Left cardiac atrium (tissue), 4 donors: ENCODE results near the gene YES1. TPM values are rescaled to one million over a fixed set of nuclear protein-coding genes. Genes with fewer than 3 reads are reported as not detected.
"Not testable (repeated sequence)": the region's sequence is repeated elsewhere in the genome, so short reads cannot be mapped to it uniquely, and the experiment has no call there.

Source experiments
- ATAC-seq, 2 donors: fragments of 200-7000 bp; cut with Tn5 transposase; one replicate each; pipeline ENCODE4 v1.9.1; 2020; ENCODE audit warnings: mild to moderate bottlenecking in 2 of 2, moderate library complexity in 2 of 2
- DNase-seq: peaks from one replicate; pipeline ENCODE4 v3.0.0-alpha.2; 2020
- intact Hi-C, 2 donors: fragments of 100-400 bp; cut with DNase I; formaldehyde crosslinking; loops; one replicate each; pipeline versions ENCODE4 v1.14.1 to v1.15.1; 2022 to 2023
- total RNA-seq, 2 donors: library from RNA; stranded (reverse); fragmentation: NEBNext Ultra II Directional; extraction: Animal tissue kit (Norgen Biotek cat#: 25700); gene quantifications; one replicate each; pipeline ENCODE4 v1.2.1, GENCODE V29; 2021
- donor health status: DM: no; HTN: yes; CAD: no.
- donor health status: DM: no; HTN: yes; CAD: no; lungs with severe emphysema.
- donor health status: DM: yes; HTN: yes; CAD: no.
- donor health status: Dilated cardiomyopathy.

YES1 gene
- total RNA-seq, 2 donors from 2014 or later: 22.8 to 32.6 TPM

DNA sequence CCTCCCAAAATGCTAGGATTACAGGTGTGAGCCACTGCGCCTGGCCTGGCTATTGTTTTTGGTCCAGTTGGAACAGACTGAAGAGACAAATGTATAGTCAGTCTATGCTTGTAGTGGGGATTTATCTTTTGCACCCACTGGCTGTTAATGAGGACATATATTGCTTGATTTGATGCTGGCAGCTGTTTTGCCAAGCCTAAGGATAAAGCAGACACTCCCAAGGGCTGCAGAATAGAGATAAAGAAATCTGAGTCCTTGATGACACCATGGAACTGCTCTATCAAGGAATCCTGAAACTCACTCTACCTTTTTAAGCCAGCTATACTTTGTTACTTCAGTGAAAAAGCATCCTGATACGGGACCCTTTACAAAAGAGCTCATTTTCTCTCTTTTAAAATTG lies 56.5 kb downstream of the YES1 start:
- no peak for ATAC-seq
- intact Hi-C loops: no loop called here
- no peak for DNase-seq

DNA sequence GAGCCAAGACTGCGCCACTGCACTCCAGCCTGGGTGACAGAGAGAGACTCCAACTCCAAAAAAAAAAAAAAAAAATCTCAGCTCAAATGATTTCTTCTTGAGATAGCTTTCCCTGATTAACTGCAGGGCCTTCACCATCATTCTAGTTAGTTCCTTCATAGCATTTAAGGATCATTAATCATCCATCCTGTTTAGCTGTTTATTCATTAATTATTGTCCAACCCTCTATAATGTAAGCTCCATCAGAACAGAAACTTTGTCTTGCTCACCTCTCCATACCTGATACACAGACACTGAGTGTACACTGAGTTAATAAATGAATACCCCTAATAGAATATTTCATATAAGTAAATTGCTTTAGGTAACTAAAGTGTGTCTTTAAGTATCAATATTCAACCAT lies 57.4 kb downstream of the YES1 start:
- intact Hi-C loops: no loop called here
- ATAC-seq (no peak), DNase-seq (no peak)

DNA sequence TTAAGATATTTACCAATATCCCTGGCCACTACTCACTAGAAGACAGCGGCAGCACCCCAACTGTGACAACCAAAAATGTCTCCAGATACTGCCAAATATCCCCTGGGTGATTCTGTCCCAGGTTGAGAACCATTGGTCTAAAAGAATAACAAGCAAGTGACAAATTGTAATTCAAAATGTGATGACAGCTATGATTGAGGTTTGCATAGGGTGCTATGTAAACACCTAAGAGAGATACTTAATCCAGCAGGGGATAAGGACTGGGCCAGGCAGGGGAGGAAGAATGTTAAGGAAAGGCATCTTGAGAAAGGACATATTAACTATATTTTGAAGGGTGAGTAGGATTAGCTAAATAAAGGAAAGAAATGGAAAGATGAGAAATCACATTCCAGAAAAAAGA lies 61.6 kb downstream of the YES1 start:
- no peak for ATAC-seq
- intact Hi-C loops: no loop called here
- no peak for DNase-seq

DNA sequence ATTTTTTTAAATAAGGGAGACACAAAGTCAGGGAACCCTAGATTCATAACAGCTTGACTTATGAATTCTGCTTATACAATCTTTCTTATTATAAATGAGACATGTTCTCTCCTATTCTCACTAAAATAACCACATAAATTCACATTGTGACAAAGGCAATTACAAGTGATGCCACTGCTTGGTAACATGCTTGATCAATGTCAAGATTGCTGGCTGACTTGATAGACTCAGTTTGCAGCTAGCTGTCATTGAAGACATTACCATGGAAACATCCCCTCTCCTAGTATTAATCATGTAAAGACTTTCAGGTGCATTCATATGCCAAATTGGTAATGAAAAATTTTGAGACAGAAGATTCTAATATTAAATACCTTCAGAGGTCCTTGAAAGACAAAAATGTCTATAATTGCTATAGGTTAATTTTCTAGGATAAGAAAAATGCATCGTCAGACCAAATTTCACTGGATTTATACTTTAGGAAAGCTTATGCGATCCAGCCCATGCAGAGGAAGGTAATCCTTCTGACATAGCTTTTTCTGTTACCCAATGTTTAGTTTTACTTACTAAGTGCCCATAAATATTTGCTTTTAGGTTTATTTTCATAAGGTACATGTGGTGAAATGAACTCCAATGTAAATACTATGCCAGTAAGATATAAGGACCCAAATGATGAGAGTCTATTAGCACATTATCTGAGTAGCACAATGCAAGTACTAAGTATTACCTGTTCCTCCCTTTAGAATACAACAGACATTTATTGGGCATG lies 67.0 kb downstream of the YES1 start:
- DNase-seq: no peak
- intact Hi-C loops: loop anchor here in 1 of 2 donors (2.0 kb wide), 1 partner anchor 34 kb away; no protein-coding TSS in a partner anchor
- no peak for ATAC-seq

DNA sequence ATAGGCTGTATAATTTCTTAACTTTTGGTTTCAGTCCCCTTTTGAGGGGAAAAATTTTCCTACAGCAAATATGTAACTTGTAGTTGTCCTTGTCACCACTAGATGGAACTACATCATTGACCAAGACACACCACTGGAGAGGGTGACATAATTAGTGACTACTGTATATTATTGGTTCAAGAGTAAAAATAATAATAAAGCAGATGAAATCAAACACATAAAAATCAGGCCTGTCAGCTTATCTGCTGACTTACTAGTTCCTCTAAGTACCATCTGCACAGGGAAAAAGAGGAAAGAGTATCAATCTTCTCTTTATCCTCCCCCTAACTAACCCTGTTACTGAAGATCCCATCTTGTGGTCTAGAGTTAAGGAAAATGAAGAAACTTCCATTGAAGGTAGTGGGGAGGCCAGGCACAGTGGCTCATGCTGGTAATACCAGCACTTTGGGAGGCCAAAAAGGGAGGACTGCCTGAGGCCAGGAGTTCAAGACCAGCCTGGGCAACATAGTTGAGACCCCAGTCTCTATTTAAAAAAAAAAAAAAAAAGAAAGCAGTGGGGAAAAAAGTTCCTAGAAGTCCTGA lies 70.0 kb downstream of the YES1 start:
- intact Hi-C loops: loop anchor here in 1 of 2 donors (1.0 kb wide), 1 partner anchor 89 kb away; no protein-coding TSS in a partner anchor
- ATAC-seq: peak; percentile 65 to 75
- no peak for DNase-seq

DNA sequence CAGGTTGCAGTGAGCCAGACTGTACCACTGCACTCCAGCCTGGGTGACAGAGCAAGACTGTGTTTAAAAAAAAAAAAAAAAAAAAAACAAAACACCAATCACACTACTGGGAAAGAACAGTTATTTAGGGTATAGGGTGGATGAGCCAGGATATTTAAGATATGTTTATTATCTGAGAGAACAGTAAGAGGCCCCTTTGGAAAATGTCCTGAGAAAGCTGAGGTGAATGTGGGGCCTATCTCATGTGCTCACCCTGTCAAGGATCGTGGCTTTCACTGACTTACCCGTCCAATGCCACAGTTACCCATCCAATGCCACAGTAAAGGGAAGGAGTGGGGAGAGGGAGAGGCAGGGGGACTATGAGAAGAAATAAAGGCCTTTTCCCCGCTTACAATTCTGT lies 79.7 kb downstream of the YES1 start:
- intact Hi-C loops: loop anchor here in 1 of 2 donors (10.0 kb wide), 1 partner anchor 108 kb away; no protein-coding TSS in a partner anchor
- ATAC-seq (no peak), DNase-seq (no peak)

DNA sequence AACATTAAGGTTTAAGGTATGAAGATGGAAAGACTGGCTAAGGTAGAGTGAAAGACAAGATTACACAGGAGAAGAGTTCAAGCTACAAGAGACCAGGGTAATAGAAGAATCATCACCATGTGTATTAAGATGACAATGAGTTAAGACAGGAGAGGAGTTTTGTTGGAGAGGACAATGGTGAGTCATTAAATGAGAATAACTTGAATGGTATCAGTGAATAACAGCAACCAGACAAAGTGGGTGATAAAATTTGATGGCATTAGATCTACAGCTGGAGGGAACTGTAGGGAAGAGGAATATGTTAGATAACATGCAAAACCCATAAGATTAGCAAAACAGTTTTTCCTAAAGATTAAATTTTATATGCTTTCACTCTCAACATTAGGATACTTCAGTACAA lies 80.9 kb downstream of the YES1 start:
- intact Hi-C loops: loop anchor here in 1 of 2 donors (10.0 kb wide), 1 partner anchor 106 kb away; no protein-coding TSS in a partner anchor
- DNase-seq: no peak
- no peak for ATAC-seq

DNA sequence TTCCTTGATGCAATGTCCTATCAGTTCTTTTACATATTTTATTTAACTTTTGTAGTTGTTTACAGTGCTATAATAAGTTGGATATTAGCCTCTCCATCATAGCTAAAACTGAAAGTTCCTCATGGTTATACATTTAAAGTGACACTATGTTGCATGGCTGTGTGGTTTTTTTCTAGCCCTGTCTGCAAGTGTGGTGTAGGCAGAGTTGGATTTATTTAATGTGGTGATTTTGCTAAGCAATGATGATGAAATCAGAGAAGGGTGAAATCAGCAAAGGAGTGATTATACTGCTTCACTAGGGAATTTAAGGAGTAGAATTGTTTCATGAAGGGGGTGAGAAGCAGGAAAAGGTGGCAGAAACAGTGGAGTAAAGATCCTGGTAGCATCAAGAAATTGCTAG lies 81.3 kb downstream of the YES1 start:
- ATAC-seq: no peak
- DNase-seq: no peak
- intact Hi-C loops: loop anchor here in 1 of 2 donors (10.0 kb wide), 1 partner anchor 106 kb away; no protein-coding TSS in a partner anchor

DNA sequence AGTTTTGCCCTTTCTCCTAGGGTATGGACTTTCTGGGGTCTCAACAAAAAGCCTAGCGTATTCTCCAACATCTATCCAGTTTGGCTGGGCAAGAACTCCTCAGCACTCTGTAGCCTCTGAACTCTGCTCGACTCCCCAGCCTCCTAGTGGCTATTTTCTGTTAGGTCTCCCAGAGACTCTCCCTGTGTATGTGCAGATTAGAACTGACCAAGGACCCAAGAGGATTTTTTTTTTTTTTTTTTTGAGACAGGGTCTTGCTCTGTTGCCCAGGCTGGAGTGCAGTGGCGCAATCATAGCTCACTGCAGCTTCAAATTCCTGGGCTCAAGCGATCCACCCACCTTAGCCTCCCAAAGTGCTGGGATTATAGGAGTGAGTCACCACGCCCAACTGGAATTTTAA lies 81.9 kb downstream of the YES1 start:
- intact Hi-C loops: loop anchor here in 1 of 2 donors (10.0 kb wide), 1 partner anchor 105 kb away; no protein-coding TSS in a partner anchor
- not testable (repeated sequence) for ATAC-seq

DNA sequence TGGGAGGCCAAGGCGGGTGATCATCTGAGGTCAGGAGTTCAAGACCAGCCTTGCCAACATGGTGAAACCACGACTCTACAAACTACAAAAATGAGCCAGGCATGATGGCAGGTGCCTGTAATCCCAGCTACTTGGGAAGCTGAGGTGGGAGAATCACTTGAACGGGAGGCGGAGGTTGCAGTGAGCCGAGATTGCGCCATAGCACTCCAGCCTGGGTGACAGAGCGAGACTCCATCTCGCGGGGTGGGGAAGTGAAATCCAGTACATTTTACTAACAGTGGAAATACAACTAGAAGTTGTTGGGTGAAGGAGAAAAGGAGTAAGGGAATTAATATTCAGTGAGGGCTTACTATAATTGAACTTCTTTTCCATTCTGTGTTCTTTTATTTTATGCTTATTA lies 86.4 kb downstream of the YES1 start:
- DNase-seq: no peak
- intact Hi-C loops: no loop called here
- no peak for ATAC-seq

More for the DNA sequence above, 81.9 kb downstream of the YES1 start:
- DNase-seq: not testable (repeated sequence)

DNA sequence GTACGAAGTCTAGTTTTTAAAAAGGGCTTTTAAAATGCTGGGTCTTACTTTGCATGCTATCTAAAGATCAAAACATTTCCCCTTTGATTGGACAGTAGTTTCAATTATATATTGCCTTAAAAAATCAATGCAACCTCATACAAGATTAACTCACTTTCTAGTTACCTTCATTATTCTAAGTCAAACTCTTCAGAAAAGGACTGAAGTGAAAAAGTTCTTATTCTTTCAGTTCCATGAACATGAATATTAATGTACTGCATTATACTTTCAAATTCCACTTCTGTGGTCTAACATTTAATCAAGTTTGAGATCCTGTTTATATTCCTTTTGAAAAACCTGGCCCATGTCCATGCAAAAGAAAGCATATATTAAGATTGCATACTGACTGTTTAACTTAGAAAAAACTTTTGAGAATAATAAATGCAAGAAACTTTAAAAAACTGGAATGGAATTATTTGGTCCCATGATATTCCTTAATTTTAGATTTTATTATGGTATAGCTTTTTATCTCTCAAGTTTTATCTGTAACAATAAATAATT lies 88.4 kb downstream of the YES1 start:
- no peak for ATAC-seq
- intact Hi-C loops: no loop called here

DNA sequence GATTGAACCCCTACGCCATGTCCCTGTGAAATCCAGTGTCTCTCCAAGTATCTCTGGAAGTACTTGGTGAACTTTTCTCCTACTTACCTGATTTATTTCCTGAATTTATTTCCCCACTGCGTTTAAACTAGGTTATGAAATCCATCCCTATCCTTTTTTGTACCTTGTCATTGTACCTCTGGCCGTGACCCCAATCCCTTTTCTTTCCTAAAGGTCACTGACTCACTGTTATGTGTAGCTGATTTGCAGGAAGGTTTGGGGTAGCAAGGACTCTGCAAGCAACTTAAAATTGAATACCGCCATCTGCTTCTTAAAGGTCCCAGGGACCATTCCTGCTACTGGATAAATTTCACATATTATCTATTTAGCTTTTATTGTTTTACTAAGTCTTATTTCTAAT lies 95.0 kb downstream of the YES1 start:
- ATAC-seq (no peak), DNase-seq (no peak)
- intact Hi-C loops: no loop called here

More for the DNA sequence above, 88.4 kb downstream of the YES1 start:
- DNase-seq: no peak

DNA sequence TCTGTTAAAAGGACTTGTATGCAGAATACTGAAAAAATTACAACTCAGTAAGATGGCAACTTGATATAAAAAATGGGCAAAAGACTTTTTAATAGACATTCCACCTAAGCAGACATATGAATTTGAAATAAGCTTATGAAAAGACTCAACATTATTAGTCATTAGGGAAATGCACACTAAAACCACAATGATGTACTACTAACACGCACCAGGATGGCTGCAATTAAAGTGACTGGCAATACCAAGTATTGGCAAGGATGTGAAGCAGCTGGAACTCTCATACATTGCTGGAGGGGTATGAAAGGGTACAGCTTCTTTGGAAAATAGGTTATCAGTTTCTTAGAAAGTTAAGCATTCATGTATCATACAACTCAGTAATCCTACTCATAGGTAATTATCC lies 96.4 kb downstream of the YES1 start:
- DNase-seq (no peak), ATAC-seq (no peak)
- intact Hi-C loops: no loop called here

DNA sequence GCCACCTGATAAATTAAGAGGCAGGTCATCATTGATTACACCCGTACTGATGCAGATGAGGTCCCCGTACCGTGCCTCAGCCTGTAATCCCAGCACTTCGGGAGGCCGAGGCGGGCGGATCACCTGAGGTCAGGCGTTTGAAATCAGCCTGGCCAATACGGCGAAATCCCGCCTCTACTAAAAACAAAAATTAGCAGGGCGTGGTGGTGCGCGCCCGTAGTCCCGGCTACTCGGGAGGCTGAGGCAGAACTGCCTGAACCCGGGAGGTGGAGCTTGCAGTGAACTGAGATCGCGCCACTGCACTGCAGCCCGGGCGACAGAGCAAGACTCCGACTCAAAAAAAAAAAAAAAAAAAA lies 98.9 kb downstream of the YES1 start:
- no peak for ATAC-seq
- intact Hi-C loops: no loop called here
- DNase-seq: no peak

DNA sequence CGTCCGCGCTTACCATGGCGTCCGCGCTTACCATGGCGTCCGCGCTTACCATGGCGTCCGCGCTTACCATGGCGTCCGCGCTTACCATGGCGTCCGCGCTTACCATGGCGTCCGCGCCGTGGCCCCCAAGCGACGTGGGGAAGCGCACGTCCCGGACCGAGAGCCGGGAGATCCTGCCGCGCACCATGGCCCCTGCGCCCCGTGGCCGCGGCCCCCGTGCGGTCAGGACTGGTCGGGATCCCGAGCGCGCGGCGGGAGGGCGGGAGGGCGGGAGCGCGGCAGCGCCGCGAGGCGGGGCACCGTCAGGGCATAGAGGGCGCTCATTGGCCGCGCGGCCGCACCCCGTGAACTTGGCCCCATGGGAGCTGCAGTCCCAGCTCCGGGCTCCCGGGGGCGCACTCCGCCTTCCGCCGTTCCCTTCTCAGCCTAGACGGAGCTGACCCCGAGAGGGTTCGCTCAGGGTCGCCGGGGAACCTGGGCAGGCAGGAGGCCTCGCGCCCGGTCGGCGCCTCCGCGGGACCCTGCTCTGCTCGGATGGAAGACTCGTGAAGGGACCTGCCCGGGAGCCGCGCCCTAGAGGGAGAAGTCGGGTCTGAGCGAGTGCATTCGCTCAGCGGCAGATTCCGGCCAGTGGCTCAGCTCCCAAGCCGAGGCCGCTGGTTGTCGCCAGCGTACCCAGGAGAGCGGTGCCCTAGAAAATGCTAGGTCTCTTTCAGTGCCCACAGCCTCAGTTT lies 99.5 kb downstream of the YES1 start, which contains the start of gene ENOSF1:
ENOSF1 (minus strand) TSS at position 230 of the 734 bp plus-strand sequence; CDS start at position 187, 43 bp downstream.
- peak; percentile 88 for DNase-seq
- intact Hi-C loops: no loop called here
- ATAC-seq: peak; percentile 95 to 96

DNA sequence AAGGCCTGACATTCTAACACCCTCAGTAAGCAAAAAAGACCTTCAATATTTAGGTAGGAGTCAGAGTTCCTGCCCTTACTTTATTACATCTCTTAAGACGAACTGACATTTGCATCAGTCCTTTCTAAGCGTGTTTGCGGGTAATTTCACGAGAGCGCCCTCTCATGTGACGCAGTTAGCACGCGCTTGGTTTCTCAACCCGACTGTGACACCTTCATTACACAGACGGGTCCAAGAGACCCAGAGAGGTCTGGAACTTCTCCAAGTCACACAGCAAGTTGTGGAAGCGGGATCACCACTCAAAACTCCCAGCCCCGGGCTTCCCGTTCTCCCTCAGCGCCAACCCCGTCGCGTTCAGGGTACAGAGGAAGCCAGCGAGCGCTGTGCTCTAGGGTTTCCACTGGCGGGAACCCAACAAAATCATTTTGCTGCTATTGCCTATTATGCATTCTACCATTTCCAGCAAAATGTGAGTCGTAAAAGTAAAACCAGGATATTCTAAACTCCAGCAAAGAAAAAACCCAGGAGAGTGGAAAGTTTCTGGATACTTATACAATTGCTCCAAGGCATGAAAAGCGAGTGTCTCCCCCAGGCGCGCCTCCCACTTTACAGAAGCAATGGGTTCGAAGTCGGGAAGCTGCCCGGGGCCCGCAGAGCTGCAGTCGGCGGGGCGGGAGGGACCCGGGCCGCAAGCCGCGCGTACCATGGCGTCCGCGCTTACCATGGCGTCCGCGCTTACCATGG lies 100.2 kb downstream of the YES1 start:
- intact Hi-C loops: no loop called here
- ATAC-seq (peak; percentile 56 to 62), DNase-seq (peak; percentile 83)

DNA sequence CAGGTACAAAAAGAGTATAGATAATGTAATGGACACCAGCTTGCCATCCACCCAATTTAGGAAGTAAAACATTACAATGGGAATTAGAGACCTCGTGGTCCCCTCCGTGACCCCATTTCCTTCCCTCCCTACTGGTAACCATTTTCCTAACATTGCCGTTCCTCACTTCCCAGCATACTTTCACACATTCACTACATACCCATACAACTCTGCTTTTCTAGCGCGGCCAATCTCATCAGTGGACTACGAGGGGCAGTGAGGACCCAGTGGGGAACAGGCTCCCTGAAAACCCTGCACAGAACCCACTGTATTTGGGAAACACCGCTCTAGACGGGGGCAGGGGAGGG lies 100.8 kb downstream of the YES1 start:
- ATAC-seq (peak in 1 of 2 donors; percentile 6), DNase-seq (no peak)
- intact Hi-C loops: no loop called here

DNA sequence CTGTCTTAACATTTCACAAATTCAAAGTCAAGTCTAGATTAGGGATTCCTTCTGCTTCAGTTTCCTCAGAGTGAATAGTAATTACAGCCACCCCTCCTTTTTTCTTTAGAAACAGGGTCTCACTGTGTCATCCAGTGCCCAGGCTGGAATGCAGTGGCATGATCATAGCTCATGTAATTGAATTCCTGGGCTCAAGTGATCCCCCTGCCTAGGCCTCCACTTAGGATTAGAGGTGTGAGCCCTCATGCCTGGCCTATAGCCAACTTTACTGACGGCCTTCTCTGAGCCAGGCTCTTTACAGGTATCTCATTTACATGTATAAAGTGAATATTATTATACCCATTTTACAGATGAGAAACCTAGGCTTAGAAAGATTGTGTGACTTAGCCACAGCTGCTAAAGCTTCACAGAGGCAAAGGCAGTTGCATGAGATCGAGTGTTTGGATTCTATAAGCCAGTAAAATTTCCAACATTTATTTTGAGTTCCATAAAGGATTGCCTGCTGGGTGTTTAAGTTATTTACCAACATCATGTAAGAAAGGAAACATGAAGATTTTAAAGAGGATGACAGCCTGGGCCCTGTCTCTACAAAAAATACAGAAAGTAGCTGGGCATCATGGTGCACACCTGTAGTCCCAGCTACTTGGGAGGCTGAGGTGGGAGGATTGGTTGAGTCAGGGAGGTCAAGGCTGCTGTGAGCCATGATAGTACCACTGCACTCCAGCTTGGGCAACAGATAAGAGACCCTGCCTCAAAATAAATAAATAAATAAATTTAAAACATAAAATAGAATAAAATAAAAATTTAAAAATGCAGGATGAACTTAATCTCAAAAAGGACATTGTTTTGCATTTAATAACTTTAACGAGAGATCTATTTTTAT lies 101.4 kb downstream of the YES1 start:
- ATAC-seq (no peak), DNase-seq (no peak)
- intact Hi-C loops: no loop called here
